Measurements from ENCODE around the gene CENPP.

Gene CENPP

DNA sequence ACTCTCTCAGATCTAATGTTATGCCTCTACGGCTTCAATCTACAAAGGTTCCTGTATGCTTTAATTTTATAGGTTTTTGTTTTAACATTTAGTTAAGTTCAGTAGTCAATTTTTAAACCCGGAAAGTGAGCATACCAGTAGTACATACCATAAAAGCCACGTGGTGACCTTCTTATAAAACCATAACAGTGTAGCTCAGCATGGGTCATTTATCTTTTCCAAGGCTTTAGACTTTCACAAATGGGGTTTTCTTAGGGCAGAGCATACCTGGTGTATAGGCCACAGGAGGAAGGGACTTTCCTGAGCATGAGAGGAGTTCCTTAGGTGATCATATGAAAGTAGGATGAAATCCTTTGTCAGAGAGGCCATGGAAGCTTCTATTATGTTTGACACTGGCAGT, 186.9 kb downstream of the CENPP start:
- Histone ChIP-seq H3K9me2 (replicated peaks; ENCODE audit: insufficient read depth, low read length) (no peaks in the 10 kb centered on the region), H3K36me3 (ENCODE audit: low read length) (no peaks in the 10 kb centered on the region), H3K4me3 (ENCODE audit: insufficient read depth, low read length, poor library complexity, severe bottlenecking) (no peak overlapping the region), H2AFZ (ENCODE audit: low read depth, low read length, severe bottlenecking) (no peak overlapping the region), H3F3A (ENCODE audit: insufficient read depth) (no peaks in the 10 kb centered on the region), H3K9ac (ENCODE audit: low read length) (no peak overlapping the region), H3K27ac (ENCODE audit: low read depth, low read length) (no peak overlapping the region), H3K27me3 (ENCODE audit: low read length) (no peaks in the 10 kb centered on the region), H3K9me3 (ENCODE audit: insufficient read depth, low read length) (no peaks in the 10 kb centered on the region), H3K79me2 (ENCODE audit: insufficient read depth, low read length) (no peaks in the 10 kb centered on the region), H3K4me2 (ENCODE audit: low read depth, low read length, poor library complexity, severe bottlenecking) (no peak overlapping the region), H4K20me1 (ENCODE audit: low read depth, low read length) (no peaks in the 10 kb centered on the region)
- TF ChIP-seq, protein P1, sequence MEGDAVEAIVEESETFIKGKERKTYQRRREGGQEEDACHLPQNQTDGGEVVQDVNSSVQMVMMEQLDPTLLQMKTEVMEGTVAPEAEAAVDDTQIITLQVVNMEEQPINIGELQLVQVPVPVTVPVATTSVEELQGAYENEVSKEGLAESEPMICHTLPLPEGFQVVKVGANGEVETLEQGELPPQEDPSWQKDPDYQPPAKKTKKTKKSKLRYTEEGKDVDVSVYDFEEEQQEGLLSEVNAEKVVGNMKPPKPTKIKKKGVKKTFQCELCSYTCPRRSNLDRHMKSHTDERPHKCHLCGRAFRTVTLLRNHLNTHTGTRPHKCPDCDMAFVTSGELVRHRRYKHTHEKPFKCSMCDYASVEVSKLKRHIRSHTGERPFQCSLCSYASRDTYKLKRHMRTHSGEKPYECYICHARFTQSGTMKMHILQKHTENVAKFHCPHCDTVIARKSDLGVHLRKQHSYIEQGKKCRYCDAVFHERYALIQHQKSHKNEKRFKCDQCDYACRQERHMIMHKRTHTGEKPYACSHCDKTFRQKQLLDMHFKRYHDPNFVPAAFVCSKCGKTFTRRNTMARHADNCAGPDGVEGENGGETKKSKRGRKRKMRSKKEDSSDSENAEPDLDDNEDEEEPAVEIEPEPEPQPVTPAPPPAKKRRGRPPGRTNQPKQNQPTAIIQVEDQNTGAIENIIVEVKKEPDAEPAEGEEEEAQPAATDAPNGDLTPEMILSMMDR (IDR thresholded peaks at IDR 0.05; ENCODE audit: insufficient read depth, low read length, poor library complexity, severe bottlenecking), result no peak
- TF ChIP-seq EZH2phosphoT487 (conservative IDR thresholded peaks at IDR 0.05; ENCODE audit: low read length), result no peak

DNA sequence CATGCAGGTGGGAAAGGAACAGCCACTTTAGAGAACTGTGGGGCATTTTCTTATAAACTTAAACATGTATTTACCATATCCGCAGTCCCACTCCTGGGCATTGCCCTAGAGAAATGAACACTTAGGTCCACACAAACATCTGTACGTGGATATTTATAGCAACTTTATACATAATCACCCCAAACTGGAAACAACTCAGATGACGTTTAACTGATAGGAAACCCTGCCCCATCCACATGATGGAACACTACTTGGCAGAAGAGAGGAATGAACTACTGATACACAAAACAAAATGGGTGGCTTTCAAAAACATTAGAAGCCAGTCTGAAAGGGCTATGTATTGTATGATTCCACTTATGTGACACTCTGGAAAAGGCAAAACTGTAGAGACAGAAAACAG, 187.6 kb downstream of the CENPP start:
- no peak overlapping the region for H3K27ac ChIP-seq (ENCODE audit: low read depth, low read length)
- no peak overlapping the region for H3K4me3 ChIP-seq (ENCODE audit: insufficient read depth, low read length, poor library complexity, severe bottlenecking)
- no peaks in the 10 kb centered on the region for H3K79me2 ChIP-seq (ENCODE audit: insufficient read depth, low read length)
- no peak for TF ChIP-seq EZH2phosphoT487 (conservative IDR thresholded peaks at IDR 0.05; ENCODE audit: low read length)
- TF ChIP-seq, protein P1 (IDR thresholded peaks at IDR 0.05; ENCODE audit: insufficient read depth, low read length, poor library complexity, severe bottlenecking), result no peak
- H3K27me3 ChIP-seq (ENCODE audit: low read length), result no peaks in the 10 kb centered on the region
- no peaks in the 10 kb centered on the region for H3K9me2 ChIP-seq (replicated peaks; ENCODE audit: insufficient read depth, low read length)
- H3F3A ChIP-seq (ENCODE audit: insufficient read depth), result no peaks in the 10 kb centered on the region
- H4K20me1 ChIP-seq (ENCODE audit: low read depth, low read length), result no peaks in the 10 kb centered on the region
- H3K9ac ChIP-seq (ENCODE audit: low read length), result no peak overlapping the region
- no peak overlapping the region for H2AFZ ChIP-seq (ENCODE audit: low read depth, low read length, severe bottlenecking)
- H3K4me2 ChIP-seq (ENCODE audit: low read depth, low read length, poor library complexity, severe bottlenecking), result no peak overlapping the region
- H3K9me3 ChIP-seq (ENCODE audit: insufficient read depth, low read length), result no peaks in the 10 kb centered on the region
- H3K36me3 ChIP-seq (ENCODE audit: low read length), result no peaks in the 10 kb centered on the region

DNA sequence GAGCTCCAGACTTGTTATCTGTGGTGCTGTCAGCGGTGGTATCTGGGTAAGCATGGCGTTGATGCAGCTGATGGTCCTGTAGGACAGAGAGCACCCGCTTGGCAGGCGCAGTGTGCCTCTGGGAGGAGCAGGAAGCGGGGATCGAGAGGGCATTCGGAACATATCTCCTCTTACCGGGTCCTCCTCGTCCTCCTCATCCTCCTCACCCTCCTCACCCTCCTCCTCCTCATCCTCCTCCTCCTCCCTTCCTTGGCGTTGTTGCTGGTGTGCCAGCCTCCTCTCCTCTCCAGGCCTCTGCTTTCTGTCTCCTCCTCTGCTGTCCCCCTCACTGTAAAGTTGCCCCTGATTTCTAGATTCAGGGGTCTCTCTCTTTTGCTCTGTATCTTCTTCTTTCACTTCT, 188.9 kb downstream of the CENPP start:
- H3K9me2 ChIP-seq (replicated peaks; ENCODE audit: insufficient read depth, low read length), result no peaks in the 10 kb centered on the region

More for the DNA sequence above, 188.9 kb downstream of the CENPP start:
- no peak overlapping the region for H2AFZ ChIP-seq (ENCODE audit: low read depth, low read length, severe bottlenecking)
- no peak overlapping the region for H3K9ac ChIP-seq (ENCODE audit: low read length)
- no peaks in the 10 kb centered on the region for H4K20me1 ChIP-seq (ENCODE audit: low read depth, low read length)
- H3K27ac ChIP-seq (ENCODE audit: low read depth, low read length), result no peak overlapping the region
- no peaks in the 10 kb centered on the region for H3F3A ChIP-seq (ENCODE audit: insufficient read depth)
- H3K36me3 ChIP-seq (ENCODE audit: low read length), result no peaks in the 10 kb centered on the region
- H3K4me2 ChIP-seq (ENCODE audit: low read depth, low read length, poor library complexity, severe bottlenecking), result no peak overlapping the region
- H3K27me3 ChIP-seq (ENCODE audit: low read length), result no peaks in the 10 kb centered on the region
- TF ChIP-seq, protein P1 (IDR thresholded peaks at IDR 0.05; ENCODE audit: insufficient read depth, low read length, poor library complexity, severe bottlenecking), result no peak
- TF ChIP-seq EZH2phosphoT487 (conservative IDR thresholded peaks at IDR 0.05; ENCODE audit: low read length), result no peak
- H3K9me3 ChIP-seq (ENCODE audit: insufficient read depth, low read length), result no peaks in the 10 kb centered on the region
- H3K4me3 ChIP-seq (ENCODE audit: insufficient read depth, low read length, poor library complexity, severe bottlenecking), result no peak overlapping the region
- no peaks in the 10 kb centered on the region for H3K79me2 ChIP-seq (ENCODE audit: insufficient read depth, low read length)
